GM23248 (cell line): ENCODE results near the gene MPZL1.

Experiments used
- EZH2 ChIP-seq: fragments of 200-600 bp; sonication (generic); IDR thresholded peaks from 2 replicates; pipeline ENCODE4 v1.6.1; 2018; ENCODE audit warnings: antibody characterized with exemption, mild to moderate bottlenecking; ENCODE audit not compliant: insufficient read depth, poor library complexity, severe bottlenecking
- EZH2phosphoT487 ChIP-seq: fragments of 200-600 bp; sonication (generic); IDR thresholded peaks from 2 replicates; pipeline ENCODE4 v1.6.1; 2018; ENCODE audit warnings: antibody characterized with exemption, moderate library complexity, mild to moderate bottlenecking, low read depth; ENCODE audit not compliant: insufficient read depth

- TF ChIP-seq EZH2phosphoT487 (no peak), EZH2 (no peak)
Measured at GRCh38 chr1:167839009-167839408, 117.2 kb downstream of the MPZL1 start.
